Progenitor cell of endocrine pancreas (in vitro differentiated cells): ENCODE data around the gene CABP4. TPM values are rescaled to one million over a fixed set of nuclear protein-coding genes. Genes with fewer than 3 reads are reported as not detected.

Experiments
- DNase-seq: peaks from one replicate; pipeline ENCODE4 v3.0.0; 2021; ENCODE audit warnings: low spot score; ENCODE audit not compliant: unreplicated experiment
- H3K27ac Mint-ChIP-seq: 2 replicates; pipeline ENCODE4 v1.8.0; 2021; ENCODE audit warnings: mild to moderate bottlenecking, moderate library complexity, mixed read lengths
- H3K27me3 Mint-ChIP-seq: 2 replicates; pipeline ENCODE4 v1.8.0; 2021; ENCODE audit warnings: mixed read lengths
- H3K36me3 Mint-ChIP-seq: 2 replicates; pipeline ENCODE4 v1.8.0; 2022; ENCODE audit warnings: mixed read lengths; ENCODE audit not compliant: insufficient read depth
- H3K4me1 Mint-ChIP-seq: 2 replicates; pipeline ENCODE4 v1.8.0; 2021; ENCODE audit warnings: low read depth, mixed read lengths
- H3K4me3 Mint-ChIP-seq: 2 replicates; pipeline ENCODE4 v1.8.0; 2021; ENCODE audit warnings: low read depth, mild to moderate bottlenecking, moderate library complexity, mixed read lengths
- H3K9me3 Mint-ChIP-seq: 2 replicates; pipeline ENCODE4 v1.8.0; 2021; ENCODE audit warnings: low read depth, mixed read lengths
- CTCF ChIP-seq: fragments of 200-600 bp; sonication (generic); IDR thresholded peaks from one replicate; pipeline ENCODE4 v1.5.0; 2021; ENCODE audit warnings: antibody characterized with exemption, mild to moderate bottlenecking; ENCODE audit not compliant: unreplicated experiment
- total RNA-seq: library from RNA; stranded (reverse); gene quantifications from 2 replicates; pipeline ENCODE4 v1.2.1, GENCODE V29; 2021

CABP4 gene
- total RNA-seq, 1 donor from 2014 or later: not detected

DNA sequence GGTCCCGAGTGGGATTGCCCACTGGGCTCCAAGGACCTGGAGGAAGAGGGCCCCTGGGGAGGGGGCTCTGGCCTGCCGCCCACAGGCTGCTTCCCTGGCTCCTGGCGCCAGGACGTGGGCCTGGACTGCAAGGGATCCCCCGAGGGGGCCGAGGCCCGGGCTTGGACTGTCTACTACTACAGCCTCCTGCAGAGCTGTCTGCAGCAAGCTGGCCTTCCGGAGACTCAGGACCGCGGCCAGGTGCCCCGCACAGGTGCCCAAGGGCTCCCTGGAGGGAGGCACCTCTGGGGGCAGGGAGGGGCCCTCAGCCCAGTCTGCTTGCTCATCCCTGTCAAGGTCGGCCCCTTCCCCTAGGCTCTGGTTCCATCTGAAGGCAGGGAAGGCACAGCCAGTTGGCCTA, 37.7 kb upstream of the CABP4 start:
- H3K4me3 Mint-ChIP-seq: no peak overlapping the region
- peaks cover 27% of the 10 kb centered on the region for H3K27me3 Mint-ChIP-seq
- TF ChIP-seq CTCF: no peak
- DNase-seq: no peak
- no peak overlapping the region for H3K27ac Mint-ChIP-seq
- H3K9me3 Mint-ChIP-seq: no peaks in the 10 kb centered on the region
- no peaks in the 10 kb centered on the region for H3K36me3 Mint-ChIP-seq
- H3K4me1 Mint-ChIP-seq: peaks cover 5% of the 10 kb centered on the region

DNA sequence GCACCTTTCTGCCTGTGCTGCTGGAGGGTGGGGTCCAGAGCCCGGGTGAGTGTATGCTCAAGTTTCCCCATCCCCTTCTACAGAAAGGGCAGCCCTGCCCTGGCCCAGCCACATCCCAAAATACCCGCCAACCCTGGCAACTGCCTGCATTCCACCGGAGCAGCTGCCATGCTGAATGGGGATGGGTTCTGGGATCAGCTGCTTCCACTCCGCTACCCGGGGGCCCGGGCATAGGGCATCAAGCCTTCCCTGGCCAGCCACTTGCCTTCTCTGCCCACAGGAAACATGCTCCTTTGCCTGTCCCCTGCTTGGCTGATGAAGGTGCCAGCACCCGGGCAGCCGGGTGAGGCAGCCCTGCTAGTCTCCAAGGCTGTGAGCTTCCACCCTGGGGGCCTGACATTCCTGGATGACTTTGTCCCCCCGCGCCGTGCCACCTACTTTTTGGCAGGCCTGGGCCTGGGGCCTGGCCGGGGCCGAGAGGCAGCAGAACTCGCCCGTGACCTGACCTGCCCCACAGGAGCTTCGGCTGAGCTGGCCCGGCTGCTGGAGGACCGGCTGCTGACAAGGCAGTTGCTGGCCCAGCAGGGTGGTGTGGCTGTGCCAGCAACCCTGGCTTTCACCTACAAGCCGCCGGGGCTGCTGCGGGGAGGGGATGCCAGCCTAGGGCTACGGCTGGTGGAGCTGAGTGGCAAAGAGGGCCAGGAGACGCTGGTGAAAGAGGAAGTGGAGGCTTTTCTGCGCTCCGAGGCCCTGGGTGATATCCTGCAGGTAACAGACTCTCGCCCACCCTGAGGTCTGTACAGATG, 36.5 kb upstream of the CABP4 start:
- no peak for TF ChIP-seq CTCF
- no peak for DNase-seq
- Mint-ChIP-seq H3K4me3 (no peak overlapping the region), H3K9me3 (no peaks in the 10 kb centered on the region), H3K36me3 (no peaks in the 10 kb centered on the region), H3K27me3 (peaks cover 15% of the 10 kb centered on the region), H3K27ac (no peak overlapping the region), H3K4me1 (peaks cover 3% of the 10 kb centered on the region)

DNA sequence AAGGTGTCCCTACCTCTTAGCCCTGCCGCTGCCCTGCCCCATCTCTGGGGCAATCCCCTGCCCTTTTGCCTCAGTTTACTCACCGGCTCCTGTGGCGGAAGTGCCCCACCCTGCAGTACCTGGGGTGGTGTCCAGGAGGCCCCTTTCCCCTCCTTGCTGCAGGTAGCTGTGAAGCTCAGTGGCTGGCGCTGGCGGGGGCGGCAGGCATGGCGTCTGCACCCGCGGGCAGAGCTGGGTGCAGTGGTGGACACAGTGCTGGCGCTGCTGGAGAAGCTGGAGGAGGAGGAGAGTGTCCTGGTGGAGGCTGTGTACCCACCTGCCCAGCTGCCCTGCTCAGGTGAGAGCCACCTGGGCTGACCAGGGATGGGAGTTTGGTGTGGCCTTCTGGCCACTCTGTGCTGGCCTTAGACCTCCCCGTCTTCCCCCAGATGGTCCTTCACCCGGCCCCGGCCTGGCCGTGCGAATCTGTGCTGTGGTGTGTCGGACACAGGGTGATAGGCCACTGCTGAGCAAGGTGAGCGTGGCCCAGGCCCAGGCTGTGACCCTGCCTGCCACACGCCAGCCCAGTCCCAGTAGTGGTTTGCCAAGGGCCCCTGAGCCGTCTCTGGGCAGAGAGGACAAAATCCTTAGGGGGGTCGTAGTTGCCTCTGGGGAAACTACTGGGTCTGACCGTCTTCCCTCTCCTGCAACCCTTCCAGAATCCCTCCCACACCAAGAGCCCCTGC, 35.7 kb upstream of the CABP4 start:
- TF ChIP-seq CTCF: no peak

DNA sequence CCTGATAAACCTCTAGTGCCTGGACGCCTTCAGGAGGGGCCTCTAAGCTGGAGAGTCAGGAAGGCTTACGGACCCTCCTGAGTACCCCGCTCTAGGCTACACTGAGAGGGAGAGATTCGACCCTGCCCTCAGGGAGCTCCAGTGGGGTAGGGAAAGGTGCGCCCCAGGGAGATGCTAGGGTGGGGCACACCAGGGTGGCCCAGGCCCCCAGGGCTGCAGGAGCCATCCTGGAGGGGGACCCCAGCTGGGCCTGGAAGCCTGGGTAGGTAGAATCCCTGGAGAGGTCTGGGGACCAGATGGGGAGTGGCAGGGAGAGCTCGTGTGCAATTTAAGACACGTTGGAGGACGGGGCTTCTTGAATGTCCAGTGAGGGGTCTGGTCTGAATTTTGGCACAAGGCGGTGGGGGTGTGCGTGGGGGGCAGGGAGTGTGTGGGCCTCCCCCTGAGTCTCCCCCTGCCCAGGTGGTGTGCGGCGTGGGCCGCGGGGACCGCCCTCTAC, 35.0 kb upstream of the CABP4 start:
- H3K36me3 Mint-ChIP-seq: no peaks in the 10 kb centered on the region
- TF ChIP-seq CTCF: no peak
- no peak overlapping the region for H3K27ac Mint-ChIP-seq
- no peak for DNase-seq
- peaks cover 15% of the 10 kb centered on the region for H3K27me3 Mint-ChIP-seq
- H3K4me3 Mint-ChIP-seq: peak overlapping the region; percentile 57
- H3K4me1 Mint-ChIP-seq: peaks cover 3% of the 10 kb centered on the region
- H3K9me3 Mint-ChIP-seq: no peaks in the 10 kb centered on the region

More for the DNA sequence above, 35.7 kb upstream of the CABP4 start:
- H3K27ac Mint-ChIP-seq: no peak overlapping the region
- H3K27me3 Mint-ChIP-seq: peaks cover 15% of the 10 kb centered on the region
- no peak overlapping the region for H3K4me3 Mint-ChIP-seq
- no peak for DNase-seq
- no peaks in the 10 kb centered on the region for H3K9me3 Mint-ChIP-seq
- peaks cover 3% of the 10 kb centered on the region for H3K4me1 Mint-ChIP-seq
- H3K36me3 Mint-ChIP-seq: no peaks in the 10 kb centered on the region

GRCh38 chr11:67420646-67421429, 34.3 kb upstream of the CABP4 start:
- Mint-ChIP-seq H3K9me3 (no peaks in the 10 kb centered on the region), H3K27me3 (peaks cover 15% of the 10 kb centered on the region), H3K4me1 (peaks cover 3% of the 10 kb centered on the region), H3K27ac (peak overlapping the region; percentile 89), H3K36me3 (no peaks in the 10 kb centered on the region), H3K4me3 (peak overlapping the region; percentile 57)
- TF ChIP-seq CTCF: no peak
- peak; percentile 98 for DNase-seq
